Liver (tissue), 9 donors: ENCODE results near the gene ECEL1. TPM values are rescaled to one million over a fixed set of nuclear protein-coding genes. Genes with fewer than 3 reads are reported as not detected.

Source experiments
- DNase-seq: peaks from one replicate; pipeline ENCODE4 v3.0.0-alpha.2; 2017; ENCODE audit warnings: low spot score
- H3K27ac ChIP-seq, 2 donors: one replicate each; pipeline ENCODE4 v1.7.0; 2013; ENCODE audit warnings: inconsistent platforms in 2 of 2, low read length in 2 of 2, control low read depth in 1 of 2, low read depth in 1 of 2, mild to moderate bottlenecking in 1 of 2
- H3K27me3 ChIP-seq, 4 donors: one replicate each; pipeline versions ENCODE4 v1.6.1 to v1.7.0; 2013; ENCODE audit warnings: low read length in 3 of 4, inconsistent platforms in 1 of 4, mild to moderate bottlenecking in 1 of 4, moderate library complexity in 1 of 4; ENCODE audit not compliant: control insufficient read depth in 4 of 4, insufficient read depth in 4 of 4
- H3K36me3 ChIP-seq, 4 donors: one replicate each; pipeline versions ENCODE4 v1.6.1 to v1.7.0; 2013; ENCODE audit warnings: low read length in 3 of 4, mild to moderate bottlenecking in 3 of 4, low read depth in 1 of 4, moderate library complexity in 1 of 4; ENCODE audit not compliant: control insufficient read depth in 4 of 4, insufficient read depth in 3 of 4
- H3K4me1 ChIP-seq, 4 donors: one replicate each; pipeline versions ENCODE4 v1.6.1 to v1.7.0; 2013; ENCODE audit warnings: low read length in 3 of 4, mild to moderate bottlenecking in 3 of 4, moderate library complexity in 1 of 4; ENCODE audit not compliant: control insufficient read depth in 4 of 4, insufficient read depth in 4 of 4
- H3K4me3 ChIP-seq, 3 donors: one replicate each; pipeline versions ENCODE4 v1.6.1 to v1.7.0; 2013; ENCODE audit warnings: low read length in 3 of 3, control low read depth in 1 of 3, low read depth in 1 of 3, mild to moderate bottlenecking in 1 of 3
- H3K9ac ChIP-seq, 2 donors: one replicate each; pipeline ENCODE4 v1.7.0; 2013; ENCODE audit warnings: low read length in 2 of 2, mild to moderate bottlenecking in 2 of 2, moderate library complexity in 2 of 2, control low read depth in 1 of 2, low read depth in 1 of 2
- H3K9me3 ChIP-seq, 4 donors: one replicate each; pipeline versions ENCODE4 v1.6.1 to v1.7.0; 2013; ENCODE audit warnings: low read length in 3 of 4; ENCODE audit not compliant: control insufficient read depth in 4 of 4
- CTCF ChIP-seq: fragments of 150-350 bp; IDR thresholded peaks from 2 replicates; pipeline ENCODE4 v1.5.1; 2017; ENCODE audit warnings: improper control_type of control experiment, low read depth, low read length; ENCODE audit not compliant: missing input control
- EGR1 ChIP-seq, 2 donors: IDR thresholded peaks; 2 replicates each; pipeline ENCODE4 v1.6.1; 2016 to 2018; ENCODE audit warnings: antibody characterized with exemption in 2 of 2, low read depth in 2 of 2
- FOXA2 ChIP-seq: IDR thresholded peaks from 2 replicates; pipeline ENCODE4 v1.6.1; 2016; ENCODE audit warnings: antibody characterized with exemption
- GABPA ChIP-seq, 2 donors: IDR thresholded peaks in 1 of 2; conservative IDR thresholded peaks in 1 of 2; 2 replicates each; pipeline ENCODE4 v1.6.1; 2016; ENCODE audit warnings: antibody characterized with exemption in 2 of 2, mild to moderate bottlenecking in 1 of 2, moderate library complexity in 1 of 2
- HNF4A ChIP-seq, 2 donors: conservative IDR thresholded peaks; 2 replicates each; pipeline ENCODE4 v1.6.1; 2016; ENCODE audit warnings: antibody characterized with exemption in 2 of 2, mild to moderate bottlenecking in 2 of 2
- JUND ChIP-seq, 2 donors: IDR thresholded peaks; 2 replicates each; pipeline ENCODE4 v1.6.1; 2016; ENCODE audit warnings: antibody characterized with exemption in 2 of 2
- MAX ChIP-seq: IDR thresholded peaks from 2 replicates; pipeline ENCODE4 v1.6.1; 2016; ENCODE audit warnings: antibody characterized with exemption
- NR2F2 ChIP-seq: IDR thresholded peaks from 2 replicates; pipeline ENCODE4 v1.6.1; 2016; ENCODE audit warnings: antibody characterized with exemption
- RAD21 ChIP-seq, 2 donors: IDR thresholded peaks; 2 replicates each; pipeline ENCODE4 v1.6.1; 2016; ENCODE audit warnings: antibody characterized with exemption in 2 of 2, mild to moderate bottlenecking in 2 of 2
- REST ChIP-seq: IDR thresholded peaks from 2 replicates; pipeline ENCODE4 v1.6.1; 2016; ENCODE audit warnings: antibody characterized with exemption, mild to moderate bottlenecking
- RXRA ChIP-seq, 2 donors: IDR thresholded peaks; 2 replicates each; pipeline ENCODE4 v1.6.1; 2017 to 2018; ENCODE audit warnings: antibody characterized with exemption in 2 of 2, mild to moderate bottlenecking in 1 of 2
- TAF1 ChIP-seq: conservative IDR thresholded peaks from 2 replicates; pipeline ENCODE4 v1.6.1; 2016; ENCODE audit warnings: antibody characterized with exemption, mild to moderate bottlenecking
- YY1 ChIP-seq: IDR thresholded peaks from 2 replicates; pipeline ENCODE4 v1.6.1; 2016; ENCODE audit warnings: antibody characterized with exemption, mild to moderate bottlenecking
- ZBTB33 ChIP-seq: IDR thresholded peaks from 2 replicates; pipeline ENCODE4 v1.6.1; 2016; ENCODE audit warnings: antibody characterized with exemption
- WGBS: extraction: QIAGEN DNeasy Blood & Tissue Kit; methylation state at CpG from one replicate; pipeline ENCODE4 v1.1.7; 2013; 5-methylcytosine and 5-hydroxymethylcytosine counted together
- polyA plus RNA-seq, 2 donors: library from polyadenylated mRNA; stranded (reverse) in 1 of 2; unstranded in 1 of 2; fragments of 200-250 nt in 1 of 2; fragments of >200 nt in 1 of 2; fragmentation: Nextera tagmentation in 1 of 2; extraction: Ambion mirVana in 1 of 2; gene quantifications; one replicate each; pipeline versions ENCODE4 v1.2.1 to v1.2.3, GENCODE V29; 2013 to 2015
- total RNA-seq, 2 donors: library from RNA; depleted of rRNA; stranded (reverse); fragments of >200 nt; gene quantifications; one replicate each; pipeline ENCODE4 v1.2.3, GENCODE V29; 2014
- TF ChIP-seq, protein P1 (sequence below): IDR thresholded peaks from 2 replicates; pipeline ENCODE4 v1.6.1; 2016; ENCODE audit warnings: antibody characterized with exemption
- donor health status: healthy.
- donor health status: healthy.
- donor health status: healthy.
- donor health status: healthy.
- donor health status: healthy.

ECEL1 gene
- total and polyA plus RNA-seq, 4 donors = 0.67 to 1.8 TPM; not detected in 2

DNA sequence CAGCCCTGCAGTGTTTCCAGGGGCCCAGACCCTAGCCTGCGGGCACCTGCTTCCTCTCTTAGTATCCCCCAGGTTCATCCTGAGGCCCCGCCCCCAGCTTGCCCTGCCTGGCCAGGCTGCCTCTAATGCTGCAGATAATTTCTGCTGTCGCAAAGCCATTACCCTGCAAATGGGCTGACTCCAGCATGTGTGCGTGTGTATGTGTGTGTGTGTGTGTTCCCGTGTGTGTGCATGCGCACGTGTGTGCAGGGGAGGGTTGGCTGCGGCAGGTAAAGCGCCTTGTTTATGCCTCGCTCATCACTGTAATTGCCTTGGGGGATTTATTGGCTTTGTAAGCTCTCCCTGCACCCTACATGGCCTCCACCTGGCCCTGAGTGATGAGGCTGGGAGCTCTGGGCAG lies 25.0 kb upstream of the ECEL1 start (continued):
- TF ChIP-seq EGR1 (IDR thresholded peaks at IDR 0.05; ENCODE audit: low read depth in 2 of 2) = no peak
- TF ChIP-seq FOXA2 = no peak
- TF ChIP-seq RAD21 (IDR thresholded peaks at IDR 0.05) = no peak
- TF ChIP-seq TAF1 = no peak
- TF ChIP-seq CTCF = no peak

GRCh38 chr2:232511336-232511890 lies 23.8 kb upstream of the ECEL1 start:
- no peaks in the 10 kb centered on the region for H3K9me3 ChIP-seq

DNA sequence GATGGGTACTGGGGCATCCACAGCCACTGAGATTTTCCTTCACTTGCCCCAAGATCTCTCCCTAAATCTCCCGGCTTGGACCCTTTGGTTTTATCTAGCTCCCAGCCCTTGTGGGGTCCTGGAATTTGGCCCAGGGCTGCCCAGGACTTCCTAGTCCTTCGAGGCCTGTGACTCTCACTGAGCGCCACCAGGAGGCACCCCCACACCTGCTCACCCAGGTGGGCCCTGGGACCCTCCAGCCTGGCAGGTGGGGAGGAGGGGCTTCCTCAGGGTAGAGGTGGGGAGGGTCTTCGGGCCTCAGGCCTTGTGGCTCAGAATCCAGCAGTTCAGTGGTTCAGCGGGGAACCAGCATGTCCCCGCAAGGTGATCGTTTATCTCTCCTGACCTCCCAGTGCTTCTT lies 20.6 kb upstream of the ECEL1 start:
- Histone ChIP-seq H3K9ac (no peak overlapping the region), H3K4me1 (peaks cover 0 to 3% (median under 1%) of the 10 kb centered on the region in 4 donors), H3K36me3 (peaks cover 0 to 1% (median 0%) of the 10 kb centered on the region in 4 donors), H3K27ac (no peak overlapping the region), H3K4me3 (no peak overlapping the region), H3K27me3 (no peaks in the 10 kb centered on the region), H3K9me3 (no peaks in the 10 kb centered on the region)
- WGBS = 78% methylated on average over 7 of the region's 7 CpGs
- no peak for TF ChIP-seq TAF1
- TF ChIP-seq REST = no peak
- TF ChIP-seq EGR1 (IDR thresholded peaks at IDR 0.05; ENCODE audit: low read depth in 2 of 2) = no peak
- no peak for TF ChIP-seq ZBTB33
- no peak for TF ChIP-seq RXRA (IDR thresholded peaks at IDR 0.05)
- TF ChIP-seq, protein P1, sequence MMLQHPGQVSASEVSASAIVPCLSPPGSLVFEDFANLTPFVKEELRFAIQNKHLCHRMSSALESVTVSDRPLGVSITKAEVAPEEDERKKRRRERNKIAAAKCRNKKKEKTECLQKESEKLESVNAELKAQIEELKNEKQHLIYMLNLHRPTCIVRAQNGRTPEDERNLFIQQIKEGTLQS = no peak
- TF ChIP-seq MAX = no peak
- no peak for TF ChIP-seq JUND (IDR thresholded peaks at IDR 0.05)
- no peak for TF ChIP-seq GABPA (IDR thresholded peaks at IDR 0.05 in 1 of 2, conservative IDR thresholded peaks at IDR 0.05 in 1 of 2)
- TF ChIP-seq YY1 = no peak
- TF ChIP-seq RAD21 (IDR thresholded peaks at IDR 0.05) = no peak
- no peak for TF ChIP-seq FOXA2
- DNase-seq = no peak

More at GRCh38 chr2:232511336-232511890, 23.8 kb upstream of the ECEL1 start:
- no peaks in the 10 kb centered on the region for H3K4me1 ChIP-seq
- 73% methylated on average over 11 of the region's 11 CpGs for WGBS
- DNase-seq = no peak
- H3K36me3 ChIP-seq = peaks cover 0 to 1% (median 0%) of the 10 kb centered on the region in 4 donors
- no peaks in the 10 kb centered on the region for H3K27me3 ChIP-seq
- no peak overlapping the region for H3K9ac ChIP-seq
- no peak overlapping the region for H3K4me3 ChIP-seq
- H3K27ac ChIP-seq = no peak overlapping the region
- no peak for TF ChIP-seq NR2F2
- no peak for TF ChIP-seq TAF1
- no peak for TF ChIP-seq GABPA (IDR thresholded peaks at IDR 0.05 in 1 of 2, conservative IDR thresholded peaks at IDR 0.05 in 1 of 2)
- TF ChIP-seq HNF4A (conservative IDR thresholded peaks at IDR 0.05) = no peak
